ENCODE results near the gene MROH7. TPM values are rescaled to one million over a fixed set of nuclear protein-coding genes. Genes with fewer than 3 reads are reported as not detected.

The MROH7 gene
- total and polyA plus RNA-seq, 9 of the 15 experiments (the other 6 are each of a cell fraction or from before 2014, with no cell fraction given) = not detected

- peak; percentile 73 for TF ChIP-seq ATF3 (IDR thresholded peaks at IDR 0.05)
- no peak for TF ChIP-seq ATF3 (CRISPR knock-in tag; conservative IDR thresholded peaks at IDR 0.05)
- no peak for TF ChIP-seq ZBTB2 (IDR thresholded peaks at IDR 0.05)
- no peak for TF ChIP-seq ID3 (CRISPR knock-in tag; IDR thresholded peaks at IDR 0.05)
- TF ChIP-seq ID3 (tag; IDR thresholded peaks at IDR 0.05) = no peak
- TF ChIP-seq ZNF740 (CRISPR knock-in tag; IDR thresholded peaks at IDR 0.05) = no peak
- no peak for TF ChIP-seq ZNF740 (tag; IDR thresholded peaks at IDR 0.05)
- TF ChIP-seq NFATC3 (IDR thresholded peaks at IDR 0.05) = no peak
- TF ChIP-seq CHCHD3 (CRISPR knock-in tag; IDR thresholded peaks at IDR 0.05) = no peak
- TF ChIP-seq RBM17 (IDR thresholded peaks at IDR 0.05; ENCODE audit: borderline replicate concordance, low read depth, low read length) = no peak
- peak; percentile 50; the same call in 1 of the 2 replicates for TF ChIP-seq SMARCA5 (IDR thresholded peaks at IDR 0.05)
- TF ChIP-seq HMG20A (CRISPR knock-in tag; conservative IDR thresholded peaks at IDR 0.05) = no peak
- no peak for TF ChIP-seq ZC3H11A (IDR thresholded peaks at IDR 0.05; ENCODE audit: low read depth, low read length)
- no peak for TF ChIP-seq NR4A1 (CRISPR knock-in tag; IDR thresholded peaks at IDR 0.05)
- TF ChIP-seq NR4A1 (tag; IDR thresholded peaks at IDR 0.05) = no peak
- no peak for TF ChIP-seq ZNF609 (CRISPR knock-in tag; IDR thresholded peaks at IDR 0.05; ENCODE audit: borderline replicate concordance)
- no peak for TF ChIP-seq ZNF224 (CRISPR knock-in tag; IDR thresholded peaks at IDR 0.05)
- no peak for TF ChIP-seq SOX6 (IDR thresholded peaks at IDR 0.05)
- no peak for TF ChIP-seq TSC22D4 (tag; IDR thresholded peaks at IDR 0.05)
- no peak for TF ChIP-seq PHF20 (IDR thresholded peaks at IDR 0.05; ENCODE audit: partially characterized antibody)
Measured at GRCh38 chr1:54716299-54717047, 74.9 kb downstream of the MROH7 start (continued).
